DMS153 (cell line): ENCODE results near the gene TEX9.
"Not testable (repeated sequence)": the region's sequence is repeated elsewhere in the genome, so short reads cannot be mapped to it uniquely, and the experiment has no call there.

Source experiments
- DNase-seq: peaks from one replicate; lab custom pipeline; 2025; lab: John Stamatoyannopoulos, UW

The TEX9 gene

GRCh38 chr15:56365075-56365711 lies at the start of gene TEX9:
TSS of gene TEX9 (plus strand) at chr15:56365426. CDS start at chr15:56365451, 25 bp downstream.
- DNase-seq, result peak; percentile 57

- DNase-seq, result not testable (repeated sequence)
Measured at GRCh38 chr15:56316561-56316960, 48.7 kb upstream of the TEX9 start.

GRCh38 chr15:56320316-56320715 lies 44.9 kb upstream of the TEX9 start:
- DNase-seq, result no peak

- DNase-seq, result no peak
Measured at GRCh38 chr15:56320861-56321260, 44.4 kb upstream of the TEX9 start.

- no peak for DNase-seq
Measured at GRCh38 chr15:56322444-56322843, 42.8 kb upstream of the TEX9 start.

- no peak for DNase-seq
Measured at GRCh38 chr15:56323435-56323834, 41.8 kb upstream of the TEX9 start.

GRCh38 chr15:56325186-56325585 lies 40.0 kb upstream of the TEX9 start:
- DNase-seq, result no peak

- DNase-seq, result no peak
Measured at GRCh38 chr15:56327721-56328502, 37.3 kb upstream of the TEX9 start.

- no peak for DNase-seq
Measured at GRCh38 chr15:56337084-56337725, 28.0 kb upstream of the TEX9 start.

- DNase-seq, result no peak
Measured at GRCh38 chr15:56339594-56339993, 25.6 kb upstream of the TEX9 start.

GRCh38 chr15:56341201-56341600 lies 24.0 kb upstream of the TEX9 start:
- DNase-seq, result no peak

GRCh38 chr15:56342653-56343052 lies 22.6 kb upstream of the TEX9 start:
- no peak for DNase-seq

- no peak for DNase-seq
Measured at GRCh38 chr15:56343879-56344278, 21.3 kb upstream of the TEX9 start.

GRCh38 chr15:56344336-56344735 lies 20.9 kb upstream of the TEX9 start:
- DNase-seq, result no peak

- DNase-seq, result no peak
Measured at GRCh38 chr15:56346414-56346813, 18.8 kb upstream of the TEX9 start.

- DNase-seq, result no peak
Measured at GRCh38 chr15:56349554-56349953, 15.7 kb upstream of the TEX9 start.

GRCh38 chr15:56351353-56351752 lies 13.9 kb upstream of the TEX9 start:
- no peak for DNase-seq

GRCh38 chr15:56351957-56352506 lies 13.2 kb upstream of the TEX9 start:
- no peak for DNase-seq

- DNase-seq, result no peak
Measured at GRCh38 chr15:56353119-56353518, 12.1 kb upstream of the TEX9 start.

- no peak for DNase-seq
Measured at GRCh38 chr15:56353740-56354139, 11.5 kb upstream of the TEX9 start.

- DNase-seq, result no peak
Measured at GRCh38 chr15:56356616-56357015, 8.6 kb upstream of the TEX9 start.

- no peak for DNase-seq
Measured at GRCh38 chr15:56358604-56359003, 6.6 kb upstream of the TEX9 start.

- no peak for DNase-seq
Measured at GRCh38 chr15:56361987-56362386, 3.2 kb upstream of the TEX9 start.
